Chondrocyte (in vitro differentiated cells): ENCODE measurements around the gene CEP164. TPM values are rescaled to one million over a fixed set of nuclear protein-coding genes. Genes with fewer than 3 reads are reported as not detected.

ENCODE experiments used
- DNase-seq: peaks from one replicate; pipeline ENCODE4 v3.0.0; 2021; ENCODE audit warnings: mixed read lengths, low spot score
- H3K27ac Mint-ChIP-seq: one replicate; pipeline ENCODE4 v1.8.0; 2021; ENCODE audit warnings: mild to moderate bottlenecking, moderate library complexity, mixed read lengths; ENCODE audit not compliant: unreplicated experiment
- H3K27me3 Mint-ChIP-seq: 2 replicates; pipeline ENCODE4 v1.8.0; 2021; ENCODE audit warnings: low read depth, mixed read lengths
- H3K36me3 Mint-ChIP-seq: 2 replicates; pipeline ENCODE4 v1.8.0; 2021; ENCODE audit warnings: low read depth, mixed read lengths
- H3K4me1 Mint-ChIP-seq: 2 replicates; pipeline ENCODE4 v1.8.0; 2021; ENCODE audit warnings: low read depth, mild to moderate bottlenecking, mixed read lengths
- H3K4me3 Mint-ChIP-seq: one replicate; pipeline ENCODE4 v1.8.0; 2021; ENCODE audit warnings: mild to moderate bottlenecking, moderate library complexity, mixed read lengths; ENCODE audit not compliant: unreplicated experiment
- H3K9me3 Mint-ChIP-seq: 2 replicates; pipeline ENCODE4 v1.8.0; 2021; ENCODE audit warnings: low read depth, mixed read lengths
- total RNA-seq: library from RNA; stranded (reverse); gene quantifications from 3 replicates; pipeline ENCODE4 v1.2.1, GENCODE V29; 2021
- TF ChIP-seq, protein P1 (sequence below): fragments of 200-600 bp; sonication (generic); IDR thresholded peaks from 2 replicates; pipeline ENCODE4 v1.5.0; 2021; ENCODE audit warnings: antibody characterized with exemption, mild to moderate bottlenecking, moderate library complexity

CEP164 gene
- total RNA-seq, 1 donor from 2014 or later: 29.2 TPM

DNA sequence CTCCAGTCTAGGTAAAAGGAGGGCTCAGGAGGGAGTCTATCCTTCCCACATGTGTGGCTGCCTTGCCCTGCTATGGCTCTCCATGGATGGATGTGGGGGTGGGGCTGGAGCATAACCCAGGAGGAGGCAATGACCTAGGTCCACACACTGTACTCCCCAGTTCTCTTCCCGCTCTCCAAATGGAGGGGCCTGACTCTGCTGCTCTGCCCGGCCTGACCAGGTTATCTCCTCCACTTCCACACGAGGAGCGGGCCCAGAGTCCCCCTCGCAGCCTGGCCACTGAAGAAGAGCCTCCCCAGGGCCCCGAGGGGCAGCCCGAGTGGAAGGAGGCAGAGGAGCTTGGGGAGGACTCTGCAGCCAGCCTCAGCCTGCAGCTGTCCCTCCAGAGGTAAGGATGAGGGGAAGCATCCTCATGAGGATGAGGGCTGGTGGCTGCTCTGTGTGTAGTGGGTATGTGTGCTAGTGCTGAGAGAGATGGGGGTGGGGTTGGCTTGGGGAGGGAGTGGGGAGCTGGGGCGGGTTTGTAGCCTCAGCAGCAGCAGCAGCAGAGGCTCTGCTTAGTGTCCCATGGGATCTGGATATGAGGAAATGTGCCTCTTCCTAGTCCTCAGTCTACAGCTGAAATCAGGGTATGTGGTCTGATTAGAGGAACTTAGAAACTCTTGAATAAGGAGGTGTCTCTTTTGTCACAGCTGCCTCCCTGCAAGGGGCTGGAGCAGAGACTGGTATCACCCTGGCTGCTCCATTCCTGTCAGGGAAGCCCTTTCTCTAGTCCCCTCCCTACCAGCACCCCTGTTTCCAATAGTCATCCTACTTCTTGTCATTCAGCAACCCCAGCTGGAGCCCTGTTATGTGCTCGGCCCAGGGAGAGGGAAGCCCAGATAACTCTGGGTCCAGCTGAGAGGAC, 54.1 kb downstream of the CEP164 start:
- H3K4me3 Mint-ChIP-seq: no peak overlapping the region
- H3K9me3 Mint-ChIP-seq: no peaks in the 10 kb centered on the region
- H3K4me1 Mint-ChIP-seq: no peaks in the 10 kb centered on the region
- H3K27me3 Mint-ChIP-seq: no peaks in the 10 kb centered on the region
- TF ChIP-seq, protein P1, sequence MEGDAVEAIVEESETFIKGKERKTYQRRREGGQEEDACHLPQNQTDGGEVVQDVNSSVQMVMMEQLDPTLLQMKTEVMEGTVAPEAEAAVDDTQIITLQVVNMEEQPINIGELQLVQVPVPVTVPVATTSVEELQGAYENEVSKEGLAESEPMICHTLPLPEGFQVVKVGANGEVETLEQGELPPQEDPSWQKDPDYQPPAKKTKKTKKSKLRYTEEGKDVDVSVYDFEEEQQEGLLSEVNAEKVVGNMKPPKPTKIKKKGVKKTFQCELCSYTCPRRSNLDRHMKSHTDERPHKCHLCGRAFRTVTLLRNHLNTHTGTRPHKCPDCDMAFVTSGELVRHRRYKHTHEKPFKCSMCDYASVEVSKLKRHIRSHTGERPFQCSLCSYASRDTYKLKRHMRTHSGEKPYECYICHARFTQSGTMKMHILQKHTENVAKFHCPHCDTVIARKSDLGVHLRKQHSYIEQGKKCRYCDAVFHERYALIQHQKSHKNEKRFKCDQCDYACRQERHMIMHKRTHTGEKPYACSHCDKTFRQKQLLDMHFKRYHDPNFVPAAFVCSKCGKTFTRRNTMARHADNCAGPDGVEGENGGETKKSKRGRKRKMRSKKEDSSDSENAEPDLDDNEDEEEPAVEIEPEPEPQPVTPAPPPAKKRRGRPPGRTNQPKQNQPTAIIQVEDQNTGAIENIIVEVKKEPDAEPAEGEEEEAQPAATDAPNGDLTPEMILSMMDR: no peak
- no peak overlapping the region for H3K27ac Mint-ChIP-seq
- H3K36me3 Mint-ChIP-seq: peaks cover 23% of the 10 kb centered on the region
- DNase-seq: no peak

DNA sequence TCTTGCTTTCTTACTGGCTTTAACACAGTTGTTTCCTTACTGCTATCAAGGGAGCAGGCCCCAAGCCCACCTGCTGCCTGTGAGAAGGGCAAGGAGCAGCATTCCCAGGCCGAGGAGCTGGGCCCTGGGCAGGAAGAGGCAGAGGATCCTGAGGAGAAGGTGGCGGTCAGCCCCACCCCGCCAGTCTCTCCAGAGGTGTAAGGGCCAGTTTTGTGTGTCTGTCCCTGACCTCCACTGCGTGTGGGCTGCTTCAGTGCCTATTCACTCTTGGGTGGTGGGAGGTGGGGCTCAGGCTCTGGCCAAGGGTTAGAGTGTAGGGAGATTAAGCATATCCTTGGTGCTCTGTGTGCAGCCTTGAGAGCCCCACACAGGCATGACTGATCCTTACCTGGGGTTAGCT, 55.1 kb downstream of the CEP164 start:
- H3K27me3 Mint-ChIP-seq: no peaks in the 10 kb centered on the region
- no peak overlapping the region for H3K4me3 Mint-ChIP-seq
- H3K27ac Mint-ChIP-seq: no peak overlapping the region
- no peaks in the 10 kb centered on the region for H3K4me1 Mint-ChIP-seq
- peaks cover 23% of the 10 kb centered on the region for H3K36me3 Mint-ChIP-seq
- H3K9me3 Mint-ChIP-seq: no peaks in the 10 kb centered on the region
- DNase-seq: no peak
- TF ChIP-seq, protein P1: no peak

GRCh38 chr11:117384045-117384444, 56.4 kb downstream of the CEP164 start:
- Mint-ChIP-seq H3K36me3 (peaks cover 26% of the 10 kb centered on the region), H3K27me3 (no peaks in the 10 kb centered on the region), H3K27ac (peak overlapping the region; percentile 83), H3K4me1 (peaks cover 9% of the 10 kb centered on the region), H3K9me3 (no peaks in the 10 kb centered on the region), H3K4me3 (no peak overlapping the region)
- no peak for DNase-seq
- TF ChIP-seq, protein P1: no peak

DNA sequence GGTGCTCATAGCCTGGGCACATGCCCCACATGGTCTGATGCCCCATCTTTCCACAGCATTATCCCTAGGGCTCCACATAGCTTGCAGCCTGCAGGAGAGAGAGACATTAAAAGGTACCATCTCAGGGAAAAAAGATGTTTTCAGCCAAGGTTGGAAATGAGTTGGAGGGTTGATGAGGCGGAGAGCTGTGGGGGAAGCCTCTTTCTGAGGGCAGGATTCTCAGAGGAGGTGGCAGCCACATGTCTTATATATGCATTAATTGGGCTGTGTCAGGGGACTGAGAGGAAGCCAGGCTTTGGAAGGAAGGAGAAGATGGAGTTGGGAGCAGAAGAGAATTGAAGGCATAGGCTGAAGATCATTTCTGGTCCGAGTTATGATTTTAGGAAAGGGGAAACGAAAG, 57.8 kb downstream of the CEP164 start:
- H3K4me1 Mint-ChIP-seq: peaks cover 16% of the 10 kb centered on the region
- H3K27ac Mint-ChIP-seq: no peak overlapping the region
- TF ChIP-seq, protein P1: no peak
- no peaks in the 10 kb centered on the region for H3K9me3 Mint-ChIP-seq
- peaks cover 26% of the 10 kb centered on the region for H3K36me3 Mint-ChIP-seq
- no peak for DNase-seq
- no peaks in the 10 kb centered on the region for H3K27me3 Mint-ChIP-seq
- H3K4me3 Mint-ChIP-seq: no peak overlapping the region

- Mint-ChIP-seq H3K36me3 (peaks cover 25% of the 10 kb centered on the region), H3K27ac (no peak overlapping the region), H3K4me1 (peaks cover 16% of the 10 kb centered on the region), H3K9me3 (no peaks in the 10 kb centered on the region), H3K4me3 (no peak overlapping the region), H3K27me3 (no peaks in the 10 kb centered on the region)
- DNase-seq: no peak
- TF ChIP-seq, protein P1: no peak
Observed at GRCh38 chr11:117385906-117386305, 58.3 kb downstream of the CEP164 start.
